OCI-M1 (cell line): ENCODE results near the gene SAFB.
"Not testable (repeated sequence)": the region's sequence is repeated elsewhere in the genome, so short reads cannot be mapped to it uniquely, and the experiment has no call there.

Source experiments
- DNase-seq: peaks from one replicate; lab custom pipeline; 2025; lab: John Stamatoyannopoulos, UW

Gene SAFB

GRCh38 chr19:5595129-5595528 is 27.8 kb upstream of the SAFB start:
- no peak for DNase-seq

- DNase-seq = no peak
Measured at GRCh38 chr19:5595745-5596144, 27.1 kb upstream of the SAFB start.

DNA sequence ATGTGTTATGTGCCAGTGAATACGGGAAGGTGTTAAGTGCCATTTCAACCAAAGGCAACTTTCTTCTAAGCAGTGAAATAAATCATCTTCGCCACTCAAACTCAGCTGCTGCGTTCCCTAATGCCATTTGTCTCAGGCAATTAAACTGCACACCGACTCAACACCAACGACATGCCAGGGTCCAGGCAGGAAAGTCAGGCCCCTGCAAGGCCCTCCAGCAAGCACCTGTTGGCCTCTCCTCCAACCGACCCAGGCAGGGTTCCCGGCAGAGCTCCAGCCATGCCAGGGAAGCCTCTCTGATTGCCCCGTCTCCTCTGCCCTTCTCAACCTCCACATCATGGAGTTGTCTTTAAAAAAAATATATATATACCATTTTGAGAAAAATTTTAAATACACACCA is 22.1 kb upstream of the SAFB start:
- DNase-seq = no peak

DNA sequence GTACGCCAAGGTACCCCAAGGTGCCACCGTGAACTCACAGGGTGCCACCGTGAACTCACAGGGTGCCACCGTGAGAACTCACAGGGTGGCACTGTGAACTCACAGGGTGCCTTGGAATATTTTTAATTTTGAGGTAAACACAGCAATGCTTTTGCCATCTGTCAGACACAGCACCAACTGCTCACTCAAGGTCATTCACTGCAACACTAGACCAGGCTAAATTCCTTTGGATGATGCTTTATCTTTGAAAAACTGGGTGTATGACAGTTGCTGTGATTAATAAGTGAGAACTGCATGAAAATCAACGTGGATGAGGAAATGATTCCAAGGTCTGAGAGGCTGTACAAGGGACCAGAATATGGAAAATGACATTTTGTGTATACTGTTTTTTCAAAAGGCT is 19.3 kb upstream of the SAFB start:
- no peak for DNase-seq

DNA sequence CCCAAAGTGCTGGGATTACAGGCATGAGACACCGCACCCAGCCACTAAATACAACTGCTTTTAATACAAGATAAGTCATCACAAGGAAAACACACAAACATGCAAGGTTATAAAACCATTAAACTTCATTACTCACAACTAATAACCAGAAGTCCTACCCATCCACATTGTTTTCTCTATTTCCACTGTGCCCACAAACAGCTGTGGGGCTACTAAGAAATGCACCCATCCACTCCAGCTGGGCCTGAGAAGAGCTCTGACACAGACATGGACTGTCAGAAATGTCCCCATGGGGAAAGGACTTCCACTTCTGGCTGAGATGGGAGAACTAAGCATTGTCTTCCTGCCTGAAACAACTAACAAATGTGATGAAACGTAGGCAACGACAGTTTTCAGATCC is 17.5 kb upstream of the SAFB start:
- DNase-seq = no peak

GRCh38 chr19:5607318-5608275 is 15.3 kb upstream of the SAFB start:
- no peak for DNase-seq

DNA sequence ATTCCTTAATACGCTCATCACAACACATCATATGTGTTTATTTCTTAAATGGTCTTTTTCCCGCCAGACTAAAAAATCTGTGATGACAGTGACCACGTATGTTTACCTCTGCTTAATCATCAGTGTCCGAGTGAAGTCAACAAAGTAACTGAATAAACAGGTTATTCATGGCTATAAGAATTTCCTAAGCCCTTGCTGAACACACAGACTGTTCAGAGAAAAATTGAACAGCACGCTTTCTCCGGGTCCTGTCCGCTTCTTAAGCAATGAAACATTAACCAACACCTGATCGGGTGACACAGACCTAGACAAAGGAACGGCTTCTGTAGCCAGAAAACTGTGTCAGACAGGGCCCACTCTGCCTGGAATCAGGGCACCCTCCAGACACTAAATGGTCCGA is 14.6 kb upstream of the SAFB start:
- DNase-seq = no peak

DNA sequence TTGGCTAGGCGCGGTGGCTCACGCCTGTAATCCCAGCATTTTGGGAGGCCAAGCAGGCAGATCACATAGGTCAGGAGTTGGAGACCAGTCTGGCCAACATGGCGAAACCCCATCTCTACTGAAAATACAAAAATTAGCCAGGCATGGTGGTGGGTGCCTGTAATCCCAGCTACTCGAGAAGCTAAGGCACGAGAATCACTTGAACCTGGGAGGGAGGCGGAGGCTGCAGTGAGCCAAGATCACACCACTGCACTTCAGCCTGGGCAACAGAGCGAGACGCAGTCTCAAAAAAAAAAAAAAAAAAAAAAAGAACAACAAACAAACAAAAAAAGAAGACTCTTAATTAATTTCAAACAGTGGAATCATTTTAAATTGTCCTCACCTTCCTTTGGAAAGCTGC is 14.1 kb upstream of the SAFB start:
- not testable (repeated sequence) for DNase-seq

- no peak for DNase-seq
Measured at GRCh38 chr19:5609881-5610448, 12.9 kb upstream of the SAFB start.

- DNase-seq = no peak
Measured at GRCh38 chr19:5612891-5613865, 9.7 kb upstream of the SAFB start.

GRCh38 chr19:5615756-5616327 is 7.0 kb upstream of the SAFB start:
- DNase-seq = no peak

DNA sequence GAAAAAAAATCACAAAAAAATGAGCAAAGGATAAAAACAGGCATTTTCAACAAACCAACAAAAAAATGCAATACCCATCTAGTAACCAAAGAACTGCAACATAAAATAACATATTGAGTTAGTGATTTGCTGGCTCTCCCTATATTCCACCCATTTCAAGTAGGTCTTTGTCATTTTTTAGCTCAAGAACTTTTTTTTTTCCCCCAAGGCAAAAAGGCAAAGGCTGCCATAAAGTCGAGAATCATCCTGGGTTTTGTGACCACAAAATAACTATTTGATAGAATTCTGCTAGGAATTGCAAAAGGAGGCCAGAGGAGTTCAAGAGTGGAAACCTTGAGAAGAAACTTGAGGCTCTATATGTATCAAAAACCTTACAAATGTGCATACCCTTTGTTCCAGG is 5.8 kb upstream of the SAFB start:
- DNase-seq = no peak

DNA sequence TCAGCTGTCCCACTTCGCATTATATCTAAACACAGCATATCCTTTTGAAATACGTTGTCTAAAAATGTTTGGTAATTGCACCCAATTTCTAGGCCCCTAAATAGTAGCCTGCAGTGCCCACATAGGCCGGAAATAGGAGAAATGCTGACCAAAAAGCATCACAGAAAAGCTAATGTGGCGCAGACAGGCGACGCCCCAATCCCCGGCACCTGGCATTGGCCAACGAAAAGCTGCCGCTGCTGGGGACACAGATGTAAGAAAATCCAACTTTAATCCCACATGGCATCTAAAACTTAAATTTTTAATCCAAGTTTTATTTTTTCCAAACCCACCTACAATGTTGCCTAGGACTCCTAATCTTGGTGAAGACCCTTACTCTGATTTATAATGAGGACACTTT is 4.3 kb upstream of the SAFB start:
- no peak for DNase-seq

GRCh38 chr19:5619946-5620345 is 2.9 kb upstream of the SAFB start:
- no peak for DNase-seq

DNA sequence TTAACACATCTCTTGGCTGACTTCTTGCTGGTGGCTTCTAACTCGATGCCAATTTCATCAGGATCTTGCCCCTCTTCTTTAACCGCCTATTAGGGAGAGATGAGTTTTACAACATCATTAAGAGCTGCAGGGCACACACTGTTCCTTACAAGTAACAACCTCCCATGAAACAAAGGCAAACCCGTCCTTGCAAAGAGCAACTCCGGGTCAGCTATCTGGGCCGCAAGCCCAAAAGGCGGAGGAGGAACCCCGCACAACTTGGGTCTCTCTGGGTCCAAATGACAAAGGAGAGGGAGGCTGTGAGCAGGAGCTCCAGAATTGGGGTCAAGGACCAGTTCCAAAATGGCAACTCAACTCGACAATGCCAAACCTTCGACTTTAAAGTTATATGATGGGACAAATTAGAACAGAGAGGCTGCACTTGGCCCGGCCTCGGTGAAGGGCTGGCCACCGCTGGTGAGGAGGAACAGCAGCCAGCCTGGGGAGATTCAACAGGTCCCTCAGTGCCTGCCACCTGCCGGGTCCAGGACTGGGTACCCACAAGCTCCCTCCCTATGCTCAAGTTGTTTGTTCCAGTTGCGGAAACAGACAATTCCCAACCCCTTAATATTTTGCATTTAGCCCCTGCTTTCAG is 1.5 kb upstream of the SAFB start:
- no peak for DNase-seq

DNA sequence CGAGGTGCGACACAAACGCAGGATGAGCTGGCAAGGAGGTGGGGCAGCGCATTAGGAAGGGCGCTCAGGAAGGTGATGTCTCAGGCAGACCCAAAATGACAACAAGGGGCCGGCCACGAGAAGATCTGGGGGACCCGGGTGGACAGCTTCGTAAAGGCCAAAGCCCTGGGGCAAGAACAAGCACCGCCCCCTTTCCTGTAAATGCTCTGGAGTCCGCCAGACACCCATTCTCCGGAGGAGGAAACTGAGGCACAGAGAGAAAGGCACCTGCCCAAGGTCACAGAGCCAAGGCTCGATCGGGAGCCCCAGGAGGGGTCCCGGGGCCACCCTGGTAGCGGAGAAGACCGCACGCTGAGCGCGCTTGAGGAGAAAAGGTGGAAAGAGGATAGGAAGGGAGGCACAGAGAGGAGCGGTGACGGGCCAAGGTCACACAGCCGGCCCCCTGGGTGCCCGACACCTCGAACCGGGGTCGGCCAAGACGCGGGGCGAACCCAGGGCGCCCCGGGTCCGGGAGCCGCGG is 878 bp upstream of the SAFB start:
- DNase-seq = peak; percentile 27

DNA sequence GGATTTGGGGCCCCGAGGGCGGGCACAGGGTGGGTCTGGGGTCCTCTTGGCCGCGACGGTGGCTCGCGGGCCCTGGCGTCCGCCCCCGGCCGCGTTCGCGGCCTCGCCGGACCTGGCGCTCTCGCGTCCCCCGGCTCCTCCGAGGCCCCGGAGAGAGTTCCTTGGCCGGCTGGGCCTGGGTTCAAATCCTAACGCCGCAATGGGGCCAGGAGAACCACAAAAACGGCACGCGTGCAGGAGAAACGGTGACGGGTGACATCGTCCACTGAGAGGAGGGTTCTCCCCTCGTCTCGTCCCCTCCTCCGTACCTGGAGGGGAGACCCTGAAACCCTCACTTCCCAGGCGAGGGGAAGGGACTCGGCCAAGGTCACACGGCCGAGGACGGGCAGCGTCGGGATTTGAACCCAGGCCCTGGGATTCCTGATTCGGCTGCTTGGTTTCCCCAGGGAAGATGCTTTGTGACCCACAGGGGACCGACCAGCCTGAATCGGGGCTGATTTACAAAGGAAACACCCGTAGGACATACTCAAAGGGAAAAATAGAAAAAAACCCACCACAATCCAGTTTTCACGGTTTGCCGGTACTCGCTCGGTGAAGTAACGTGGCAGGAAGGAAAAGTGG is 624 bp downstream of the SAFB start:
- peak; percentile 28 for DNase-seq

DNA sequence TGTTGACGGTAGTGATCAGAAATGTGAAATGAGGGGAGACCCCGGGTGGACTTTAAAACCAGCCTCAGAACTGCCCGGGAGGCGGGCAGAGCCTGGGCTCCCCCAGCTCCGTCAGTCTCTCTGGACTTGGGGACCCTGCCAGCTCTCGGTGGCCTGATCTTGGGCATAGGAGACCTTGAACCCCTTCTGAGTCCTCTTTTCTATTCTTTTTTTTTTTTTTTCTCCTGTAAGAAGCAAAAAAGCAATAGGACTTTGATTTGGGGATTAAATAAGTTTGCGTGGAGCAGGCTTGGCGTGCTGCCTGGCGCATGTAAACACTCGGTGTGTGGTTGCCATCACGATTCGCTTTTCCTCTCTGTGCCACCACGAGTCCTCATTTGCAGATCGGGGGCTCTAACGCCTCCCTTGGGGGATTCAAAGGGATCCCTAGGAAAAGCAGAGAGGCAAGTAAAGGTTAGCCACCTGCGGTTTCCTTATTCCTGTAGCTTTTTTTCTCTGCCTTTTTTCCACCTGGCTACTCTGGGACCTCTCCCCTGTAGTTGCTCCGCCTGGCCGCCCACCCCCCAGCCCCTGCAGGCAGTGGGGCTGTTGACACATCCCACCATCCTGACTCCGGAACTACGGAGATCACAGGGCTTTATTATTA is 1.3 kb downstream of the SAFB start:
- peak; percentile 23 for DNase-seq

DNA sequence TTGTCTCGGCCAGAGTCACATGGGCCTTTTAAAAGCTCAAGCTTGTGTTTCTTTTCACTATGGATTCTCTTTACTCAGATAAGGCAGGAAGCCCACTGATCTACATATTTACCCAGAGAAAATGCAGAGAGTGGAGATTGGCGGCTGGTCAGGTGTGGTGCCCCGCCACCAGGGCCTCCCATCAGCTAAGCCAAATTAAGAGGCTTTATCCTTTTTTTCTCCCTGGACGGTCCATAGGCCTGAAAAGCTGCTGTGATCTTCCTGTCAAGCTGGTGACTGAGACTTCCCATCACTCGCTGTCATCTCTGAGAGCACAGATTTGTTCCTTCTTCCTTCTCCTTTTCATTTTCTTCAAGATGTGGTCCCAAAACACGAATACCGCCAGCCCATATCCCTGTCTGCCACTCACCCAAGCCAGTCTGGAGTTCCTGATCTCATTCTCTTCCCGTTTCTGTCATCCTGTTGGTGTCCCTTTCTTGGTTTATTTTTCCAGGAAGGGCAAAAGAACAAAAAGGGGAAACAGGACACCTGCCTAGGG is 1.9 kb downstream of the SAFB start:
- no peak for DNase-seq

- DNase-seq = no peak
Measured at GRCh38 chr19:5625641-5626040, 2.8 kb downstream of the SAFB start.
